ENCODE results near the gene MYO7B.
A peak's percentile ranks its signal among the peaks of the same experiment; 100 is the strongest.

MYO7B gene

GRCh38 chr2:127590386-127591190, 55.1 kb downstream of the MYO7B start:
- no peak for DNase-seq

- DNase-seq: no peak
Observed at GRCh38 chr2:127591221-127591923, 55.9 kb downstream of the MYO7B start.

GRCh38 chr2:127592761-127593227, 57.3 kb downstream of the MYO7B start:
- DNase-seq: no peak

GRCh38 chr2:127593228-127594115, 58.0 kb downstream of the MYO7B start:
- DNase-seq: no peak

- no peak for DNase-seq
Observed at GRCh38 chr2:127594116-127594591, 58.7 kb downstream of the MYO7B start.

GRCh38 chr2:127596311-127597045, 61.0 kb downstream of the MYO7B start:
- DNase-seq: no peak

- DNase-seq: no peak
Observed at GRCh38 chr2:127597046-127597983, 61.8 kb downstream of the MYO7B start.

- DNase-seq: no peak
Observed at GRCh38 chr2:127597984-127598380, 62.5 kb downstream of the MYO7B start.

GRCh38 chr2:127598711-127599110, 63.2 kb downstream of the MYO7B start:
- DNase-seq: no peak

GRCh38 chr2:127599211-127599610, 63.7 kb downstream of the MYO7B start:
- no peak for DNase-seq

GRCh38 chr2:127604986-127605385, 69.5 kb downstream of the MYO7B start:
- DNase-seq: peak; percentile 10

GRCh38 chr2:127605691-127606263, 70.3 kb downstream of the MYO7B start:
- no peak for DNase-seq

- DNase-seq: no peak
Observed at GRCh38 chr2:127606625-127607398, 71.3 kb downstream of the MYO7B start.

- no peak for DNase-seq
Observed at GRCh38 chr2:127607399-127607908, 72.0 kb downstream of the MYO7B start.

GRCh38 chr2:127608061-127609030, 72.9 kb downstream of the MYO7B start:
- DNase-seq: no peak

GRCh38 chr2:127609031-127609751, 73.7 kb downstream of the MYO7B start:
- no peak for DNase-seq

- DNase-seq: no peak
Observed at GRCh38 chr2:127609818-127610217, 74.3 kb downstream of the MYO7B start.

- DNase-seq: no peak
Observed at GRCh38 chr2:127610561-127610960, 75.1 kb downstream of the MYO7B start.
